ENCODE results near the gene GLOD5.

DNA sequence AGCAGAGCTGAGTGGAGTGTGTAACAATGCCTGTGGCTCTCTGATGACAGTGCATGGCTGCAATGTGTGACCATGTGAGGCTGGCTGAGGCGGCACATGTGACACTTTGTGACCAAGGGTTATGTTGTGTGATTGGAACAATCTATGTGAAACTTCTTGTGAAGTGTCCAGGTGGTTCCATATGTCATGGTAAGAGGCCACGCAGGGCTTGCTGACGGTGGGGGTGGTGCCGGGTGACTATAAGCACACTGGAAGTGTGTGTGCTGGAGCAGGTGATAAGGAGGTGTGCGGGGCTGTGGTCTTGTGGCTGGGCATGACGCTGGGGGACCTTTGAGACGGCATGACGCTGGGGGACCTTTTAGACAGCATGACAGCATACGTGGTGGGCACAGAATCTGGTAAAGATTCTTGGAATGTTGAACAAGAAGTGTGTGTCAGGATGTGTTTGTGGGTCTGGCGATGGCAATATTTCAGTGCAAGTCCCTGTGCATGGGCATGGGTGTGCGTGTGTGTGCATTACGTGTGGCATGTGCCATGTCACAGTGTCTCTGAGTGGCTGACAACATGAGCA is 32.9 kb downstream of the GLOD5 start:
- no peak for TF ChIP-seq EZH2 (IDR thresholded peaks at IDR 0.05; ENCODE audit: insufficient read depth, low read length)
- TF ChIP-seq, protein P1, sequence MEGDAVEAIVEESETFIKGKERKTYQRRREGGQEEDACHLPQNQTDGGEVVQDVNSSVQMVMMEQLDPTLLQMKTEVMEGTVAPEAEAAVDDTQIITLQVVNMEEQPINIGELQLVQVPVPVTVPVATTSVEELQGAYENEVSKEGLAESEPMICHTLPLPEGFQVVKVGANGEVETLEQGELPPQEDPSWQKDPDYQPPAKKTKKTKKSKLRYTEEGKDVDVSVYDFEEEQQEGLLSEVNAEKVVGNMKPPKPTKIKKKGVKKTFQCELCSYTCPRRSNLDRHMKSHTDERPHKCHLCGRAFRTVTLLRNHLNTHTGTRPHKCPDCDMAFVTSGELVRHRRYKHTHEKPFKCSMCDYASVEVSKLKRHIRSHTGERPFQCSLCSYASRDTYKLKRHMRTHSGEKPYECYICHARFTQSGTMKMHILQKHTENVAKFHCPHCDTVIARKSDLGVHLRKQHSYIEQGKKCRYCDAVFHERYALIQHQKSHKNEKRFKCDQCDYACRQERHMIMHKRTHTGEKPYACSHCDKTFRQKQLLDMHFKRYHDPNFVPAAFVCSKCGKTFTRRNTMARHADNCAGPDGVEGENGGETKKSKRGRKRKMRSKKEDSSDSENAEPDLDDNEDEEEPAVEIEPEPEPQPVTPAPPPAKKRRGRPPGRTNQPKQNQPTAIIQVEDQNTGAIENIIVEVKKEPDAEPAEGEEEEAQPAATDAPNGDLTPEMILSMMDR (IDR thresholded peaks at IDR 0.05; ENCODE audit: insufficient read depth, low read depth, low read length), result no peak
